Skeletal muscle tissue (tissue), 4 donors: ENCODE results near the gene NR2F6. TPM values are rescaled to one million over a fixed set of nuclear protein-coding genes. Genes with fewer than 3 reads are reported as not detected.
"Not testable (repeated sequence)": the region's sequence is repeated elsewhere in the genome, so short reads cannot be mapped to it uniquely, and the experiment has no call there.

Experiments used
- H3K27ac ChIP-seq: one replicate; pipeline ENCODE4 v1.7.0; 2013; ENCODE audit warnings: mild to moderate bottlenecking, low read depth, low read length, inconsistent platforms
- H3K27me3 ChIP-seq, 3 donors: one replicate each; pipeline ENCODE4 v1.7.0; 2013; ENCODE audit warnings: low read length in 3 of 3; ENCODE audit not compliant: control insufficient read depth in 3 of 3, insufficient read depth in 3 of 3
- H3K36me3 ChIP-seq, 3 donors: one replicate each; pipeline ENCODE4 v1.7.0; 2013; ENCODE audit warnings: low read length in 3 of 3; ENCODE audit not compliant: control insufficient read depth in 3 of 3, insufficient read depth in 3 of 3
- H3K4me1 ChIP-seq, 3 donors: one replicate each; pipeline ENCODE4 v1.7.0; 2013; ENCODE audit warnings: low read length in 3 of 3, mild to moderate bottlenecking in 3 of 3; ENCODE audit not compliant: control insufficient read depth in 3 of 3, insufficient read depth in 3 of 3
- H3K4me3 ChIP-seq, 3 donors: one replicate each; pipeline ENCODE4 v1.7.0; 2013; ENCODE audit warnings: low read length in 3 of 3
- H3K9ac ChIP-seq, 3 donors: one replicate each; pipeline ENCODE4 v1.7.0; 2013; ENCODE audit warnings: low read length in 3 of 3, mild to moderate bottlenecking in 3 of 3, moderate library complexity in 2 of 3, low read depth in 1 of 3
- H3K9me3 ChIP-seq, 3 donors: one replicate each; pipeline ENCODE4 v1.7.0; 2013; ENCODE audit warnings: low read length in 3 of 3; ENCODE audit not compliant: control insufficient read depth in 3 of 3
- total RNA-seq: library from RNA; depleted of rRNA; stranded (reverse); fragments of >200 nt; gene quantifications from one replicate; pipeline ENCODE4 v1.2.3, GENCODE V29; 2014
- donor health status: Osteomylitis.

The NR2F6 gene
- total RNA-seq, 1 donor from 2014 or later: 21.9 TPM

DNA sequence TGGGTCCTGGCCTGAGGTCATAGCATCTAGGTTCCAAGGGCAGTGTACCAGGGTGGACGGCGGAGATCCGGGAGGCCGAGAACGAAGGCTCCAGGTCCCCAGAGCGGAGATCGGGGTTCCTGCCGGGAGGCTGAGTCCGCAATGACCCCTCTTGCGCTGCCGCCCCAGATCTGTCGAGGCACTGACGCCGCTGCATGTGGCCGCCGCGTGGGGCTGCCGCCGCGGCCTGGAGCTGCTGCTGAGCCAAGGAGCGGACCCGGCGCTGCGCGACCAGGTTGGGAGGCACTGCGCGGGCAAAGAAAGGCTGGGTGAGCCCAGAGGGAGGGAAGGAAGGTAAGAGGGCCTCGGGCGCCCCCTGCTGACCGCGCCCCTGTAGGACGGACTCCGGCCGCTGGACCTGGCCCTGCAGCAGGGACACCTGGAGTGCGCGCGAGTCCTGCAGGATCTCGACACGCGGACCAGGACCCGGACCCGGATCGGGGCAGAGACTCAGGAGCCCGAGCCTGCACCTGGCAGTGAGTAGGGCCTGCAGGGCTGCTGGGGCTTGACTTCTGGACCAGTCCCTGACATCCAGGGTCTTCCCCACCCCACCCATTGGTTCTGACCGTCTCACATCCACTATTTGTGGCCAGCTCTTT, 36.9 kb upstream of the NR2F6 start:
- H3K9me3 ChIP-seq: no peaks in the 10 kb centered on the region
- H3K4me3 ChIP-seq: peak overlapping the region in 2 of 3 donors; percentile 55 to 60
- H3K36me3 ChIP-seq: peaks cover 6 to 12% (median 7%) of the 10 kb centered on the region in 3 donors
- H3K9ac ChIP-seq: peak overlapping the region in 1 of 3 donors; percentile 68
- H3K27me3 ChIP-seq: peaks cover 12 to 23% (median 14%) of the 10 kb centered on the region in 3 donors
- peaks cover 5 to 8% (median 6%) of the 10 kb centered on the region in 3 donors for H3K4me1 ChIP-seq
- H3K27ac ChIP-seq: no peak overlapping the region

- Histone ChIP-seq H3K9me3 (no peaks in the 10 kb centered on the region), H3K27me3 (peaks cover 12 to 23% (median 14%) of the 10 kb centered on the region in 3 donors), H3K4me3 (peak within 1 kb of the TSS in 2 of 3 donors; percentile 55 to 60), H3K27ac (no peak within 1 kb of the TSS), H3K4me1 (peaks cover 5 to 8% (median 6%) of the 10 kb centered on the region in 3 donors), H3K36me3 (peaks cover 13 to 18% (median 15%) of the 10 kb centered on the region in 3 donors), H3K9ac (peak within 1 kb of the TSS in 1 of 3 donors; percentile 68)
Observed at GRCh38 chr19:17281391-17282304, 35.9 kb upstream of the NR2F6 start, which contains the start of gene ANKLE1. TSS of gene ANKLE1 (plus strand) at chr19:17281901. CDS start at chr19:17281921, 20 bp downstream.

- H3K4me1 ChIP-seq: peaks cover 5 to 8% (median 6%) of the 10 kb centered on the region in 3 donors
- H3K9ac ChIP-seq: no peak overlapping the region
- no peak overlapping the region for H3K4me3 ChIP-seq
- H3K27me3 ChIP-seq: peaks cover 12 to 23% (median 14%) of the 10 kb centered on the region in 3 donors
- no peaks in the 10 kb centered on the region for H3K9me3 ChIP-seq
- H3K27ac ChIP-seq: no peak overlapping the region
- peaks cover 26 to 36% (median 36%) of the 10 kb centered on the region in 3 donors for H3K36me3 ChIP-seq
Observed at GRCh38 chr19:17279436-17279835, 33.7 kb upstream of the NR2F6 start.

DNA sequence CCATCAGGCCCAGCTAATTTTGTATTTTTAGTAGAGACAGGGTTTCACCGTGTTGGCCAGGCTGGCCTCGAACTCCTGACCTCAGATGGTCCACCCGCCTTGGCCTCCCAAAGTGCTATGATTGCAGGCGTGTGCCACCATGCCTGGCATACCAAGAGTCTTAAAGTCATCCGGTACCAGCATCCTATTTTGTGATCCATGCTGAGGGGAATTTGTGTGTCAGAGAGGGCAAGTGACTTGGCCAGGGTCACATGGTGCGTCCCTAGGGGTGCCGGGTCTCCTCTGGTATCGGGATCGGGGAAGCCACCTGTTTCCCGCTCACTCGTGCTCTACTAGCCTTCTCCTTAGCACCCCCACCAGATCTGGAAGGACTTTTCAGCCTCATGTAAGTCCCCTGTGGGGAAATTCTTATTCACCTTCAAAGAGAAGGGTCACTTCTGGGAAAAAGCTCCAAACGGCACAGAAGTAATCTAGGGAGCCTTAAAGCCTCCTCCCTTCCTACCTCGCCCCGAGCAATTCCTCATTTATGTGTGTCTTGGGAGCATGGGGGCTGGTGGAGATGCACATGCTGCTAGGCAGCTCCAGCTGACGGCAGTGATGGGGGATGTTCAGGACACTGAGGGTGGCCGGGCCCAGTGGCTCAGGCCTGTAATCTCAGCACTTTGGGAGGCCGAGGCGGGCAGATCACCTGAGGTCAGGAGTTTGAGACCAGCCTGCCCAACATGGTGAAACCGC, 29.9 kb upstream of the NR2F6 start:
- H3K36me3 ChIP-seq: peaks cover 43 to 57% (median 53%) of the 10 kb centered on the region in 3 donors
- H3K4me3 ChIP-seq: no peak overlapping the region
- H3K27ac ChIP-seq: no peak overlapping the region
- H3K9me3 ChIP-seq: no peaks in the 10 kb centered on the region
- H3K4me1 ChIP-seq: no peaks in the 10 kb centered on the region
- no peaks in the 10 kb centered on the region for H3K27me3 ChIP-seq
- no peak overlapping the region for H3K9ac ChIP-seq

- H3K27ac ChIP-seq, H3K4me3 ChIP-seq, H3K9ac ChIP-seq, H3K27me3 ChIP-seq, H3K9me3 ChIP-seq, H3K4me1 ChIP-seq: not testable (repeated sequence)
- peaks cover 46 to 59% (median 56%) of the 10 kb centered on the region in 3 donors for H3K36me3 ChIP-seq
Observed at GRCh38 chr19:17274892-17275291, 29.2 kb upstream of the NR2F6 start.

GRCh38 chr19:17268754-17269153, 23.0 kb upstream of the NR2F6 start:
- Histone ChIP-seq H3K27ac (no peak overlapping the region), H3K27me3 (no peaks in the 10 kb centered on the region), H3K4me1 (peaks cover 8 to 11% (median 9%) of the 10 kb centered on the region in 3 donors), H3K9ac (no peak overlapping the region), H3K36me3 (peaks cover 13 to 22% (median 19%) of the 10 kb centered on the region in 3 donors), H3K4me3 (no peak overlapping the region), H3K9me3 (no peaks in the 10 kb centered on the region)

GRCh38 chr19:17266975-17267788, 21.5 kb upstream of the NR2F6 start, which contains the start of gene BABAM1:
TSS of gene BABAM1 (plus strand) at chr19:17267443. CDS start at chr19:17268807, 1,364 bp downstream.
- Histone ChIP-seq H3K27ac (peak within 1 kb of the TSS; percentile 64), H3K9ac (peak within 1 kb of the TSS; percentile 84 to 87 (median 86)), H3K36me3 (peaks cover 12 to 20% (median 14%) of the 10 kb centered on the region in 3 donors), H3K4me1 (peaks cover 8 to 11% (median 9%) of the 10 kb centered on the region in 3 donors), H3K27me3 (no peaks in the 10 kb centered on the region), H3K9me3 (no peaks in the 10 kb centered on the region), H3K4me3 (peak within 1 kb of the TSS; percentile 84 to 92 (median 90))

DNA sequence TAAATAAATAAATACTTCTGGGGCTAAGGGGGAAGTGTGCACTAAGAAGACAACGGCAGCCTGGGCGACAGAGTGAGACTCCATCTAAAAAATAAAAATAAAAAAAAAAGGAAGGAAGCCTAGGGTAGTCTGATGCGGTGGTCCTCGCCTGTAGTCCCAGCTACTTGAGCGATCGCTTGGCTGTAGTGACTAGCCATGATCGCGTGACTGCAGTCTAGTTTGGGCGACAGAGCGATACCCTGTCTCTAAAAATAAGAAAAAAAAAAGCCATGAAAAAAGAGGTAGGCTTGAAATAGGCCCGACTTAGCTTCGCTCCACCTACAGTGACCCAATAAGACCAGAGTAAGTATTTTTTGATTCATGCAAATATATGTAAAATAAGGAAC, 20.9 kb upstream of the NR2F6 start:
- no peaks in the 10 kb centered on the region for H3K9me3 ChIP-seq
- H3K4me3 ChIP-seq: peak overlapping the region in 2 of 3 donors; percentile 84 to 92
- H3K27me3 ChIP-seq: no peaks in the 10 kb centered on the region
- peaks cover 8 to 11% (median 9%) of the 10 kb centered on the region in 3 donors for H3K4me1 ChIP-seq
- no peak overlapping the region for H3K9ac ChIP-seq
- peaks cover 8 to 15% (median 13%) of the 10 kb centered on the region in 3 donors for H3K36me3 ChIP-seq
- peak overlapping the region; percentile 64 for H3K27ac ChIP-seq

- Histone ChIP-seq H3K27ac (no peak overlapping the region), H3K9ac (no peak overlapping the region)
Observed at GRCh38 chr19:17266026-17266425, 20.3 kb upstream of the NR2F6 start.

More at GRCh38 chr19:17266026-17266425, 20.3 kb upstream of the NR2F6 start:
- no peak overlapping the region for H3K4me3 ChIP-seq
- peaks cover 3 to 9% (median 8%) of the 10 kb centered on the region in 3 donors for H3K36me3 ChIP-seq
- no peaks in the 10 kb centered on the region for H3K9me3 ChIP-seq
- H3K27me3 ChIP-seq: no peaks in the 10 kb centered on the region
- H3K4me1 ChIP-seq: peaks cover 8 to 11% (median 10%) of the 10 kb centered on the region in 3 donors
